HG03439 (cell line): ENCODE data around the gene HSPA1L.

ENCODE experiments used
- ATAC-seq: cut with Tn5 transposase; IDR thresholded peaks from one replicate; pipeline ENCODE4 v1.9.1; 2021; ENCODE audit warnings: mild to moderate bottlenecking, moderate library complexity; ENCODE audit not compliant: unreplicated experiment

HSPA1L gene

DNA sequence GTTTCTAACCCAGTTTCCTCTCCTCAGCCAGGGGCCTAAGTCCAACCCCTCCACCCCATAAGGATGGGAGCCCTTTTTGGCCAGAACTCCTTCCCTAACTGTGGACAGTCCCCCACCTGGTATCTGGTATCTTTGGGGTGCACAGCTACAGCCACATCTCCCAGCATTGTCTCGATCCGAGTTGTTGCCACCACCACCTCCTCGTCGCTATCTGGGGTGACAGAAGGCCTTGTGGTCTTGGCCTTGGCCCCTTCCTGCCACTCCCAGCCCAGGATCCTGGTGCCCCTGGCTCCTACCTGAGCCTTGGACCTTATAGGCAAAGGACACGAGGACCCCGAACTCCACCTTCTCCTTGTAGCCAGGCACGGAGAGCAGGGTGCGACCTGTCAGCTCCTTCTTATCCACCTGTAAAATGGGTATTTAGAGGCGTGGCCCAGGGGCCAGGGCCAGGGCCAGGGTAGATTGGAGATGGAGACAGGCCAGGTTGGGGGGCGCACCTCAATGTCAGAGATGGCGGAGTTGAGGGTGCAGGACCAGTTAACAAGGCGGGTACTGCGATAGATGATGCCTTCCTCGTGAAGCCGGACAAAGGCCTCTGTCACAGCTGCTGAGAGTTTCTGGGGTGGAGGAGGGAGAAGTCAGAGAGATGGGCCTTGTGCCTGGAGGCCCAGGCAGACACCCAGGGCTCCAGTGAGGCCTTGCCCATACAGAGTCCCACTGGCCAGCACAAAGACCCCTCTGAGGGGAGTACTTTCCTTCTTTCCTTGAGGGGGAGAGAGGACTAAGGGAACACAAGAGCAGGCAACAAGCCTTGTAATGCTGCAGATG, 30.8 kb downstream of the HSPA1L start:
- no peak for ATAC-seq

- no peak for ATAC-seq
These were observed 32.8 kb downstream of the HSPA1L start for GRCh38 chr6:31782126-31782855.

DNA sequence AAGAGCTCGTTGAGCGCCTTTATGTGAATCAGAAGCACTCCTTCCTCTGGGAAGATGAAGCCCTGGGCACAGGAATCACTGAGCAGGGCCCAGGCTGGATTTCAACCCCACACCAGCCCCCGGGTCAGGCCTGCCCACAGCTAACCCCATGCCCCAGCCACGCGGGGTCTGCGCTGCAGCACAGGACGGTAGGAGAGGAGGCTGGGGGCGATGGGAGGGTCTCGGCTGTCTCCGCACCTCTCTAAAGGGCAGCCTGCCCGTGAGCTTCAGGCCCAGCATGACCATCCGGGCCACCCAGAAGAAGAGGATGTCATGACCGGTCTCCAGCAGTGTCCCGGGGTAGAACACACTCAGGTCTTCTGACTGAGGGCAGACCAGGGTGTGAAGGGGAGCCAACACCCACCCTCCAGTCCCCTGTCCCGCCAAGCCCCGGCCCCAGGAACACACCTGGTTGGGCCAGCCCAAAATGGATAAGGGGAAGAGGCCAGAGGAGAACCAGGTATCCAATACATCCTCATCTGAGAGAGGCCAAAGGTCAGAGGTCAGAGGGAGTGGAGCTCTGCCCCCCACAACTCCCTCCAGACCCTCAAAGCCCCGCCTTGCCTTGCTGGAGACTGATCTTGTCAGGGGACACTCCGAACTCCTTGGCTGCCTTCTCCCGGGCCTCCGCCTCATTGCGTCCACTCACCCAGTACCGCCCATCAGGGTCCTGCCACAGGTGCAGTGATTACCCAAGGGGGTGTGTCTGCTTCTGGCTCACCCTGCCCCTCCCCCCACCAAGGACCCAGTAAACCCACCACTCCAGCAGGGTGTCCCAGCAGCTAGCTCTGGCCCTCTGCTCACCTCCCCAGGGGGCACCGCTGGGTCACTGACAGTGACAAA, 33.6 kb downstream of the HSPA1L start:
- ATAC-seq, result no peak

DNA sequence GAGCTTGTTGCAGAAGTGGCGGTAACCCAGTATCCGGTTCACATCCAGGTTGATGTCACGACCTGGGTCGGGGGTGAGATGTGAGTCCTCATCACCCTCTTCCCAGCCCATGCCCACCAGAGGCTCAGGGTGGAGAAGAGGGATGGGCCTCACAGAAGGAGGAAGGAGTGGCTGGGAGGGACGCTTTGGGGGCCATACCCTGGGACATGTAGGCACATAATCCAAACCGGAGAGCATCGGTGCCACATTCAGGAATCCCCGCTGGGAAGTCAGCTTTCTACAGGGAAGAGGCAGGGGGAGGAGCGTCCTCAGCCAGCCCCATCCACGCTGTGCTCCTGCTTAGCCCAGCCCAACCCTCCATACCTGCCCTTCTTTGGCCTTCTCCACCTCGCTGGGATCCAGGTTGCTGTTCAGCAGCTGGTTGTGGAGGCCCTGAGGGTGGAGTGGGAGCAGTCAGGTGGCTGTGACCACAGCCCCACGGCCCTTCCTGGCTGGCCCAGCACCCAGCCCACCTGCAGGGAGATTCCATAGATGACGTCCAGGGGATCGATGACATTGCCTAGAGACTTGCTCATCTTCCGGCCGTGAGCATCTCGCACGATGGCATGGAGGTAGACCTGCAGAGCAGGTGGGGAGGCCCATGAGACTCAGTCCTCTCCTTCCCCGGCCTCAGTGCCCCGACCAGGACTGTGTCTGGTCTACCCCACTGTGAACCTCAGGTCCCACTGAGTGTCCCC, 34.4 kb downstream of the HSPA1L start:
- no peak for ATAC-seq

DNA sequence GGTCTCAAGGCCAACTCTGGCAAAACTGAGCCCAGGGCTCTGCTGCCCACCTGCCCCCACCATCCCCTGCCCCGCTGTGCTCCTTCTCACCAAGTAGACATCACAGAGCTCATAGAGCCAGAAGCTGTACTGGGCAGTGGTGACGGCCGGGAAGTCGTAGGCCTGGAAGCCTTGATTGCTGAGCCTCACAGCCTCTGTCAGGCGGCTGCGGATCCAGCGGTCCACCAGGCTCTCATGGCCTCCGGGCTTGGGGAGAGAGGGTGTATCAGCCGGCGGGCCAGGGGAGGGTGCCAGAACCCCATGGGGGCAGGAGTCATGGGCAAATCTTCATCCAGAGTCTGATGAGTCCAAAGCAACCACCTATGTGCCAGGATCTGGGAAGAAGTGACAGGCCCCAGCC, 35.2 kb downstream of the HSPA1L start:
- no peak for ATAC-seq

DNA sequence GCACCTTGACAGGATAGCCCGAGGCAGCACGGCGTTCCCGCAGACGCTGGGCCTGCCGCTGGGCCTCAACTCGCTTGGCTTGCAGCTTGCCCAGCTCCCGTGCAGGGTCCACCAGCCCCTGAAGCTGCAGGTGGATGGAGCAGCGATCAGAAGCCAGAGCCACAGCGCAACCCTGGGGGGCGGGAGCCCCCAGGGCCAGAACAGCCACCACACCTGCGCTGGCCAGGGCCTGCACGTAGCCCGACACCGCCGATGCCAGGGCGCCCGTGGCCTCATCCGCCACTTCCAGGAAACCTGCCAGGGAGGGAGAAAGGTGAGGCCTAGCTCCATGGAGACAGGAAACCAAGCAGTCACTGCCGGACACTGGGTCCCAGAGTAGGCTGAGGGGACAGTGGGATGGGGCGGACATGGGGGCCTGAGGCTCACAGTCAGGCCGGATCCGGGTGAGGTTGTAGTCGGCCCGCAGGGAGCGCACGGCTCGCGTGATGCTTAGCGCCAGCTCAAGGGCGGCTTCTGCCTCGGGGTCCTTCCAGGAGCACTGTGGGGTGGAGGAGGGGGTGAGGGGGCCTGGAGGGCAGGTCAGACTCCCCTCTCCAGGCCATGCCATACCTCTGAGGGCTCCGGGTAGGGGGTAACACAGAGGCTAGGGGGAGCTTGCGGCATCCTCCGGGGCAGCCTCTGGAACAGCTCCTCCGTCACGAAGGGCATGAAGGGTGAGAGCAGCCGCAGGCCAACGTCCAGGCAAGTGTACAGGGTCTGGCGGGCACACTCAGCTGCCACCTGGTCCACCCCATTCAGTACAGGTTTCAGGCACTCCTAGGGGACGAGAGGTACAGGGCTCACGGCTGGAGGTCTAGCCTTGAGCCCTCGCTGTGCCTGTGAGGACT, 35.8 kb downstream of the HSPA1L start:
- no peak for ATAC-seq

- no peak for ATAC-seq
These were observed 36.9 kb downstream of the HSPA1L start for GRCh38 chr6:31778193-31778592.

GRCh38 chr6:31777667-31778050, 37.4 kb downstream of the HSPA1L start:
- no peak for ATAC-seq

DNA sequence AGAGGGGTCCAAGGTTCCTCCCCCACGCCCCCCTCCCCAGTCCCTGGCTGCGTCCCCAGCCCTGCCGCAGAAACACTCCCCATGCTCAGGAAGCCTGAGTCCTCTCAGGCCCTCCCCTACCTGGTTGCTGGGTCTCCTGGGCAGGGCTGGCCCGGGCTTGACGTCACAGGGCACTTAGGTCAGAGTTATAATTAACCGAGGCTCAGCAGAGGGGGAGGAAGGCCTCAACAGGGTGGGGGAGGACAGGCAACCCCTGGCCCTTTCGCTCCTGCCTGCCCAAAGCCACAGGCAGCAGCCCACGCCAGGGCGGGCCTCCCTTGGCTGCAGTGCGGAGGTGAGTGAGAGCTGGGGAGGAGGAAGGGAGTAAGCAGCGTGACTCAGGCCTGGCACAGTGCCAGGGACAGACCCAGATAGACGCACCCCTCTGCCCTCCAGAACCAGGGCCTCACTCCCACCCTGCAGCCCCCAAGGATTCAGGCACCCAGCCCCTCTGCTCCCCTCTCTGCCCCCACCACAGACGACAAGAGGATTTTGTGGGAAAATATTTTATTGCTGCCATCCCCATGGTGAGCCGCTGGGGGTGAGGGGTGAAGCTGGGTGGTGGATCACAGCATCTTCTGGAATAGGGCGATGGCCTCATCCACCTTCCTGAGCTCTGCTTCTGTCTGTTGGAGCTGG, 38.0 kb downstream of the HSPA1L start, which contains the start of gene VWA7:
VWA7 (minus strand) TSS at position 340 of the 678 bp plus-strand sequence. CDS start 549 bp downstream, outside the sequence.
- peak; percentile 73 for ATAC-seq

- ATAC-seq, result no peak
These were observed 38.5 kb downstream of the HSPA1L start for GRCh38 chr6:31776485-31776988.

DNA sequence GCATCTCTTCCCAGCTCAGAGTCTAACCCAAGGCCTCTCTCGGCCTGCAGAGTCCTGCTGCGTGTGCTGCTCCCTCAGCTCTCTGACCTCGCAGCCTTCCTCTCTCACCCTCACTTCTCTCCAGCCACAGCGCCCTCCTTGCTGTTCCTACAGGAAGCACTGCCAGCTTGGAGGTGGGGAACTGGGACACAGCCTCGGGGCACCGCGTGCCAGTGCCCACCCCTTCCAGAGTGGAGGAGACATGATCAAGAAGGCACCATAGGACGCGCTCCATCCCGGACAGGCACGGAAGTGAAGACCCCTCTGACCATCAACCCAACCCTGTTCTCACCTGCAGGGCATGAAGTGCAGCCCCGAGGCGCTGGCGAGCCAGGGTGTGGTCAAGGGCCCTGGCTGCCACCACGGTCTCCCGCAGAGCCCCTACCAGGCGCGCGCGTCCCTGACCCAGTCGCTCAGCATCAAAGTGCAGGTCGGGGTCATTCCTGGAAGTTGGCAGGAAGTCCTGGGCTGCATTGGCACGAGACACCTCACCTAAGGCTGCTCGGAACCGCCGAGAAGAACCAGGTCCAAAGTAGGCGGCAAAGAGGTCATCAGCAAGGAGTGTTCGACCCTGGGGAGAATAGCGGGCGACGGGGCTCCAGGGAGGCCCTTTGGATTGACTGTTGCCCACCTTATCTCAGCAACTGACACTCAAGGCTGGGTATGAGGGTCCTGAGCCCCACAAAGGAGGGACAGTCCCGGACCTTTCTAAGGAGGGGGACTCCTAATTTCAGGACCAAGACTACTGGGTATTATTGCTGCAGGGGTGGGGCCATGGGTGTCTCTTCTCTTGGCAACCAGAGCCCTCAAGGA, 39.2 kb downstream of the HSPA1L start:
- no peak for ATAC-seq

- ATAC-seq, result no peak
These were observed 39.9 kb downstream of the HSPA1L start for GRCh38 chr6:31775184-31775583.

- ATAC-seq, result no peak
These were observed 43.1 kb downstream of the HSPA1L start for GRCh38 chr6:31771992-31772358.

DNA sequence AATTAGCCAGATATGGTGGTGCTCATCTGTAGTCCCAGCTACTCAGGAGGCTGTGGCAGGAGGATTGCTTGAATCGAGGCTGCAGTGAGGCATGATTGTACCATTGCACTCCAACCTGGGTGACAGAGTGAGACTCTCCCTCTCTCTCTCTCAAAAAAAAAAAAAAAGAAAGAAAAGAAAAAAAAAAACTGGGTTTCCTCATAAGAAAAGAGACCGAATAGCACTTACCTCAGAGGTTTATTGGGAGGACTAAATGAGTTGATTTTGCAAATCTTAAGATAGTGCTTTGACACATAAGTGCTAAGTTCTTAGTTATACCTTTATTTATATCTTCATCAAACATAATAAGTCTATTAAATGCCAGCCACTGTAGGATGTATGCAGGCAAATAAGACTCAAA, 44.2 kb downstream of the HSPA1L start:
- no peak for ATAC-seq

DNA sequence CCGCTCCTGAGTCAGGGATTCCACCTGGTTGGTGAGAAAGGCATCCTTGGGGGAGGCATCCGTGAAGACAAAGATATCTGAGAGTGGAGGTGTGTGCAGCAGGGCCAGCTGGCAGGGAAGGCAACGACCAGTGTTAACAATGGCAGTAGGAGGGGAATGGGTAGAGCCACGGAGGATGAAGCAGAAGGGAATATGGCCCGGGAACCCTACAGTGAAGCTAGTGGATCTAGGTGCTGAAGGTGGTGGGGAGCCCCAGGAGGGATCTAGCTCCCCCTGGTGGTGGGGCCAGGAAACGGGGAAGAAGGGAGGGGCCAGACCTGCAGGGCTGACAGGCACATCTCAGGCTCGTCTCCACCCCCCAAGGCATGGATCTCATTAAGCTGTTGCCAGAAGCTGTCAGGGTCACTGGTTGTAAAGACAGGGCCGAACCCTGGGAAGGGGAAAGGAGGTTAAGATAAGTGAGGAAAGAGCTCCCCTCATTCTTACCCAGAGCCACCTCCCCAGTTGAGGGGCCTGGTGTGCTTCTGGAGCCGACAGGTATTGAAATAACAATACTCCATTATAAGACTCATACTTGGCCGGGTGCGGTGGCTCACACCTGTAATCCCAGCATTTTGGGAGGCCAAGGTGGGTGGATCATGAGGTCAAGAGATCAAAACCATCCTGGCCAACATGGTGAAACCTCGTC, 45.3 kb downstream of the HSPA1L start:
- no peak for ATAC-seq

DNA sequence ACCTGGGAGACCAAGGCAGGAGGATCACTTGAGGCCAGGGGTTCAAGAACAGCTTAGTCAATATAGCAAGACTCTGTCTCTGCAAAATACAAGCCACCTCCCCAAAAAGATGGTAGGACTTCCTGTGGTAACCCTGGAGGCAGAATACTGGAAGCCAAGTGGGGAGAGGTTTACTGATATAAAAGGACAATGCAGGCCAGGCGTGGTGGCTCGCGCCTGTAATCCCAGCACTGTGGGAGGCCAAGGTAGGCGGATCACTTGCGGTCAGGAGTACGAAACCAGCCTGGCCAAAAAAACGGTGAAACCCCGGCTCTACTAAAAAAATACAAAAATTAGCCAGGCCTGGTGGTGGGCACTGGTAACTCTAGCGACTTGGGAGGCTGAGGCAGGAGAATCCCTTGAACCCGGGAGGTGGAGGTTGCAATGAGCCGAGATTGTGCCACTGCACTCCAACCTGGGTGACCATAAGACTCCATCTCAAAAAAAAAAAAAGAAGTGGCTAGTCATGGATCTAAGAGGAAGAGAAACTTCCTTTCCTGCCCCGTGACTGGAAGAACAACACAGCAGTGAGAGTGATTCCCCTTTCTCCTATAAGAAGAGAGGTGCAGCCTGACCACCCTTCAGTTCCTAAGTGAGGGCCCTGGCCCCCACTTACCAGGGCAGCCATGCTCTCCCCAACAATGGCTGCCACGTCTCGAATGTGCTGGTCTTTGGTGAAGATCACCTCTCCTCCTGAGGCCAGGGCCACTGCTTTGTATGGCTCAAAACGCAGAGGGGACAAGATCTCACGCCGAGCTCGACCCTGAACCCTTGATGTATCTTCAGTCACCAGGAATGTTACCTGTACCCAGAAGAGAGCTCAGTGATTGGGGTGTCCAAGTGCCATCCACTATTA, 46.5 kb downstream of the HSPA1L start:
- no peak for ATAC-seq
